Fibroblast of pulmonary artery (primary cell): Measurements from ENCODE around the gene CYP19A1.
A peak's percentile ranks its signal among the peaks of the same experiment; 100 is the strongest.

Source experiments
- DNase-seq: peaks from one replicate; pipeline ENCODE4 v3.0.0-alpha.2; 2010; ENCODE audit warnings: low read depth
- H3K4me3 ChIP-seq: replicated peaks from 2 replicates; pipeline ENCODE4 v1.5.1; 2011; ENCODE audit warnings: low read depth, mild to moderate bottlenecking, control low read depth, low read length, moderate library complexity
- CTCF ChIP-seq: IDR thresholded peaks from 2 replicates; pipeline ENCODE4 v1.5.1; 2011; ENCODE audit warnings: mild to moderate bottlenecking, control low read depth, low read length, inconsistent platforms; ENCODE audit errors: missing control alignments

The CYP19A1 gene

GRCh38 chr15:51162865-51163762 is 175.3 kb downstream of the CYP19A1 start:
- H3K4me3 ChIP-seq, result peak overlapping the region; percentile 28
- DNase-seq, result peak; percentile 81
- peak; percentile 92 for TF ChIP-seq CTCF

GRCh38 chr15:51161491-51162220 is 176.7 kb downstream of the CYP19A1 start:
- TF ChIP-seq CTCF, result no peak
- no peak overlapping the region for H3K4me3 ChIP-seq
- no peak for DNase-seq

GRCh38 chr15:51160484-51160883 is 177.9 kb downstream of the CYP19A1 start:
- no peak for DNase-seq
- TF ChIP-seq CTCF, result no peak
- H3K4me3 ChIP-seq, result no peak overlapping the region
